Measurements from ENCODE around the gene DNAI4.

DNA sequence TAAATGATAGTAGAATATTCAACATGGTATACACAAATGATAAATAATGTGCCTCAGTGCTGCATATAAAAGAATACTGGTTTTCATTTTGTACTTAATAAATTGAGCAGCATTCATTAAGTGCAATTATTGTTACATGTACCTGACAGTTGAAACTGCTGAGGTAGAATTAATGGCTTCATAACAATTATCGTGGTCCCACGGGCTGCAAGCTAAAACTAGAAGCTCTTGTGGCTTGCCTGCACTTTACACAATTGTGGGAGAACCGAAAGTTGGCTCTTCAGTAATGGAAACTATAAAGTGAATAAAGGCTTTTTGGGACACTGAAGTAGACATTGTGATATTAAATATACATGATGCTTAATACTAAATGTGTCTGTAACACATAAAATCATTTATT lies 146.8 kb downstream of the DNAI4 start:
- TF ChIP-seq RAD21 (IDR thresholded peaks at IDR 0.05; ENCODE audit: low read length): no peak
- TF ChIP-seq YY1 (IDR thresholded peaks at IDR 0.05; ENCODE audit: low read depth): no peak
